IPS-NIHi7 (cell line): Measurements from ENCODE around the gene IMMP2L.
"Not testable (repeated sequence)": the region's sequence is repeated elsewhere in the genome, so short reads cannot be mapped to it uniquely, and the experiment has no call there.

Experiments
- DNase-seq: peaks from one replicate; pipeline ENCODE4 v3.0.0; 2012; ENCODE audit warnings: mixed read lengths; ENCODE audit errors: extremely low spot score

Gene IMMP2L

DNA sequence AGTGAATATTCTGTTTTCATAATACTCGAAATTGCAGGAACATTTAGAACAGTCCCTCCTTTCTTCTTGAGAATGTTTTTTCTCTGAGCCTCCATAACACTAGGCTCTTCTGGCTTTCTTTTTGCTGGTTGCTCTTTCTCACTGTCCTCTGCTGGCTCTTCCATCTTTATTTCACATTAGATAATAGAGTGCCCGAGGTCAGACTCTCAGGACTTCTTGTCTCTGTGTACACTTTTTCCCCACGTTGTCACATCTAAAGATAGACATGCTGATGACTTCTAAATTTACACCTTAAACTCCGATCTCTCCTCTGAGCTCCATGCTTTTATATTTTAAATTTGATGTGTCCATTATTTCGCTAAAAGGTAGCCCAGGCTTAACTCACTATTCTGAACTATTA lies 486.8 kb downstream of the IMMP2L start:
- no peak for DNase-seq

DNA sequence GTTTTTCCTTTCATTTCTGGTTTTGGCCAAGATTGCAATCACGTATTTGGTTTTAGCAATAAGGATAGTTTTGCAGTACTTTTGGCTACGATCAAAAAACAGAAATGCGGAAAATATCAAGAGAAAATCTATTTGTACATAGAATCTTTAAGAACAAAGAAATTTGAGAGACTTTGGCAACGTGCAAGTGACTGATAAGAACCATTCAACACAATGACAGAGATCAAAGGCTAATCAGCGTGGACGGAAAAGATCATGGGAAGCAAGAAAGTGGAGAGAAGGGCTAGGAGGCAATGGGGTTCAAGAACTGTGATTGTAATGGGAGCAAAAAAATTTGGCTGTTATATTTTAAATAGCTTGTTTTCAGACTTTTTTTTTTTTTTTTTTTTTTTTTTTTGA lies 487.5 kb downstream of the IMMP2L start:
- DNase-seq, result no peak

DNA sequence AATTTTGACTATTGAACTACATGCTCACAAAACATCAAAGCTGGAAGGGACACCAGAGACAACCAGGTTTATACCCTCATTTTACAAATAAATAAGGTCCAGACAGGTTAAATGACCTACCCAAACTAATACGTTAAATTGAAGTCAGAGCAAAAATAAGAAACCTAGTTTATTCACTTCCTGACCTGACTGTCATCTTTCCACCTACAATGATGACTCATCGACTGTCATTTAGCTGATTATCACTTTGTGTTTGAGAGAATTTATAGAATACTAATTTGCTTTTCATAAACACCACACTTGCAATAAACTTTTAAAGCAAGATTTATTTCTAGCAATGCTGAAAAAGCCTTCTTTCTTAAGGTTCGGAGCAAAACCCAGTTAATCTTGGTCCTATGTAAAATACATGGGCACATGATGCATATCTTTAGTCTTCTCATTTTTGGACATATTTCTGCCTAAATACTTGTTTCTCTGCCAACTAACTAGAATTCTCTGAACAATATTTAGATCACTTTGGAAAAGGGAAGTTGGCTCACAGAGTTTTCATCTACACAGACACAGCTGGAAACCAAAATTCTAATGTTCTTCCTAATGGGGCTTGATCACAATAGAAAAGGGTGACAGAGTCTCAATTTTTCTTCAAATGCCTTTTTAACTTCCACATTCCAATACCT lies 488.1 kb downstream of the IMMP2L start:
- DNase-seq, result no peak

DNA sequence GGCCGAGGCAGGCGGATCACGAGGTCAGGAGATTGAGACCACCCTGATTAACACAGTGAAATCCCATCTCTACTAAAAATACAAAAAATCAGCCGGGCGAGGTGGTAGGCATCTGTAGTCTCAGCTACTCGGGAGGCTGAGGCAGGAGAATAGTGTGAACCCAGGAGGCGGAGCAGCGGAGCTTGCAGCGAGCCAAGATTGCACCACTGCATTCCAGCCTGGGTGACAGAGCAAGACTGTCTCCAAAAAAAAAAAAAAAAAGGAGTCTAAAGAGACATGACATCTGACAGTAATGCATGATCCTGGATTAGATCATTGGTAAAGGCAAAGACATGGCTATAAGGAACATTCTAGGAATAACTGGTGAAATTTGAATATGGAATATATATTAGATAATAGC lies 489.6 kb downstream of the IMMP2L start:
- not testable (repeated sequence) for DNase-seq

DNA sequence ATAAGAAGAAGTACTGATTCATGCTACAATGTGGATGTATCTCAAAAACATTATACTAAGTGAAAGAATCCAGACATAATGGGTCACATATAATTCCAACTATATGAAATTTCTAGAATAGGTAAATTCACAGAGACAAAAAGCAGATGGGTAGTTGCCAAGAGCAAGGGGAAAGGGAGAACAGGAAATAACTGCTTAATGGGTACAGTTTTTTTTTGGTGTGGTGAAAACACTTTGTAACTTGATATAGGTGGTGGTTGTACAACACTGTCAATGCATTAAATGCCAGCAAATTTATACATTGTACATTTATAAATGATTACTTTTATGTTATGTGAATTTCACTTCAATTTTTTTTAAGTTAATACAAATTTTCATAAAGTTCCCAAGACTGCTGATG lies 490.7 kb downstream of the IMMP2L start:
- DNase-seq, result no peak

DNA sequence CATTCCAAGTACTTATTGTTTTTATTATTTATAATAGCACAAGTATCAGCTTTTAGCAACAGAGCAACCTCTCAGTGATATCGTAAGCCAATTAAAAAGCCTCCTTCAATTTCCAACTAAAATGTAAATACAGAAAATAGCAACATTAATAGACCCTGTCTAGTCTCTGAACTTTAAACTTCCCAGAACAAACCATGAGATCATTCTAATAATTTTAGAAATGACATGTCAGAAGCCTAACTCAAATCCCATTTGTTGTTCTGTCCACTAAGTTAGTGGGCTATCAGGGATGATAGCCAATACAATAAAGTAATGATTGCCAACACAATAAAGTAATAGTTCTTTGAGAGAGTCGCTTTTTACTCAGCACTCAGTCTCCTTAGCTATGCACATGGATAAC lies 493.7 kb downstream of the IMMP2L start:
- DNase-seq, result no peak

DNA sequence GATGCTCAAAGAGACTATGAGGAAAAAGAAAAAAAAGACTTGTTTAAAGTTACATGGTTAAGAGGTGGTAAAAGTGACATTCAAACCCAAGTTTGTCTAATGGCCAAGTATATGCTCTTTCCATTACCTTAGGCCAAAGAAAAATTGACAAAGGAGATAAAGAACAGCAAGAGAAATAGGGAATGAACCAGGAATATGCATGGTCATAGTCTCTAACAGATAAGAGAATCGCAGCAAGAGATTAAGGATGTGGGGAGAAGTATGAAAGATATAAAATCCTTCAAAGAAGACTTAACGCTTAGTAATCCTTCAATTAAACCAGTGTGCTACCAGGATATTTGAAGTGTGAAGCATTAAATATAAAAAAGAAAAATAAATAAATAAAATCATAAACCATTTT lies 494.6 kb downstream of the IMMP2L start:
- no peak for DNase-seq

DNA sequence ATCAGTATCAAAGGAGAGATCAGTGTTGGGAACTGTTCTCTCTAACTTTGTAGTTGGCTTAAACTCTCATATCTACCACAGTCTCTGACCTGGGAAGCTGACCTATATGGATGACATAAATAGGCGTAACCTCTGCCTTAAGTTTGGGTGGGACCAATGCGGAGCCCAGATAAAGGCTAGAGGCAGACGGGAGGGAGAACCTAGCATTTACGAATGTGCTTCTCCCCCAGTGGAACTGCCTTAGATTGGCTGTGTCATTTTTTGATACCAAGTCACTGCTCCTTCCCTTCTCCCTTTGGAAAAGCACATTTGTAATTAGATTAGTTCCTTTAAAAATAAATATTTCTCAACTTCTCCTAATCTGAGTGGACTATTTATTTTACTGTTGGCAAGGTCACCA lies 495.0 kb downstream of the IMMP2L start:
- no peak for DNase-seq

DNA sequence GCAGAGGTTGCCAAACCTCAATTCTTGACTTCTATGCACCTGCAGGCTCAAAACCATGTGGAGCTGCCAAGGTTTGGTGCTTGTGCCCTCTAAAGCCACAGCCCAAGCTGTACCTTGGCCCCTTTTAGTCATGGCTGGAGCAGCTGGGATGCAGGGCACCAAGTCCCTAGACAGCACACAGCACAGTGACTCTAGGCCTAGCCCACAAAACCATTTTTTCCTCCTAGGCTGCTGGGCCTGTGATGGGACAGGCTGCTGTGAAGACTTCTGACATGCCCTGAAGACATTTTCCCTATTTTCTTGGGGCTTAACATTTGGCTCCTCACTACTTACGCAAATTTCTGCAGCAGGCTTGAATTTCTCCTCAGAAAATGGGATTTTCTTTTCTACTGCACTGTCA lies 499.1 kb downstream of the IMMP2L start:
- DNase-seq, result no peak

DNA sequence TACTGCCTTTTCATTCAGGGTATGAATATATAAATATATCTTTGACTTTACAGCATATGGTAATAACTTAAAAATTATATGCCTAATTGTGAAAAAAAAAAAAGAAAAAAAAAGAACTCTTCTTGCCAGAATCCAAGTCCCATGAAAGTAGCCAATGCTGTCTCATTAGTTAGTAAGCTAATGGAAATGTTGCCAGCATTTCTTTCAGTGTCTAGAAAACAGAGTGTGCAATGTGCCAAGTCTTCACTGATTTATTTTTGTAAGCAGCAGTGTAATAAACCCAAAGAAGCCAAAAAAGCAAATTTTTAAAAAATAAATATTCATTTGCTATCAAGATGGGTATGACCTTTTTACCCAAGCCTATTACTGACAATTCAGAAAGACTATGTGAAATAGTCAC lies 502.5 kb downstream of the IMMP2L start:
- no peak for DNase-seq

DNA sequence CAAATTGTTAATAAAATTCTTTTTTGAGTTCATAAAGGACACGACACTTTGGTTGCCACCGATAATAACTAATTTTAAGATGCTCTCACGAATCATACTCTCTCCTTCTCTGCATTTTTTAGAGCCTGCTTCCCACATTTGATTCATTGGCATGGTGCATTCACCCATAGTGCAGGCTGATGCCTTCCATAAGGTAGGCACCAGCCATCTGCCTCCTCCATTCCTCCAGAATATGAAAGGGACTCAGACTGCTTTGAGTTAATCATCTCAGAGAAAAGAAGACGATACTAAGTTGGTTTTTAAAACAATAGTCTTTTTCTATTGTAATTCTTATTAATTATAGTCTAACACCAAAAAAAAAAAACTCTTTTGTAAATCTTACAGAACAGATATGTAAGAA lies 505.2 kb downstream of the IMMP2L start:
- no peak for DNase-seq

DNA sequence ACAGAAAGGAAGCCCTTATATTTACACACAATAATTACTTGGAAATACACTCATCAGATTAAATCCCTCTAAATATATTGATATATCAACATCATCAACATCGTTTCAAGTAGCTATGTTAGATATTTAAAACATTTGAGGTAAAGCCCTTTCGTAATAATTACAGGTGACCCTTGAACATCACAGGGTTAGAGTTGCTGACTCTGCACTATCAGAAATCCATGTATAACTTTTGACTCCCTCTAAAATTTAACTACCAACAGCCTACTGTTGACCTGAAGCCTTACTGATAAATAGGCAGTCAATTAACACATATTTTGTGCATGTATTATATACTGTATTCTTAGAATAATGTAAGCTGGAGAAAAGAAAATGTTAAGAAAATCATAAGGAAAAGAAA lies 505.9 kb downstream of the IMMP2L start:
- DNase-seq, result no peak

DNA sequence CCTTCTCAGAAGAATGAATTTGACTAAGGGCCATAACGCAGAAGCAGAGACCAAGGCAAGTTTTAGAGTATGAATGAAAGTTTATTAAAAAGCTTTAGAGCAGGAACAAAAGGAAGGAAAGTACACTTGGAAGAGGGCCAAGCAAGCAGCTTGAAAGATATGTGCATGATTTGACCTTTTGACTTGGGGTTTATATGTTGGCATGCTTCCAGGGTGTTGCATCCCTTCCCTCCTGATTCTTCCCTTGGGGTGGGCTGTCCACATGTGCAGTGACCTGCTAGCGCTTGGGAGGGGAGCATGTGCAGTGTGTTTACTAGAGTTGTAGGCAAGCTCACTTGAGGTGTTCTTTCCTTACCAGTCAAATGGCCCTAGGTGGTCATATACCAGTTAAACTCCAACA lies 509.3 kb downstream of the IMMP2L start:
- no peak for DNase-seq

DNA sequence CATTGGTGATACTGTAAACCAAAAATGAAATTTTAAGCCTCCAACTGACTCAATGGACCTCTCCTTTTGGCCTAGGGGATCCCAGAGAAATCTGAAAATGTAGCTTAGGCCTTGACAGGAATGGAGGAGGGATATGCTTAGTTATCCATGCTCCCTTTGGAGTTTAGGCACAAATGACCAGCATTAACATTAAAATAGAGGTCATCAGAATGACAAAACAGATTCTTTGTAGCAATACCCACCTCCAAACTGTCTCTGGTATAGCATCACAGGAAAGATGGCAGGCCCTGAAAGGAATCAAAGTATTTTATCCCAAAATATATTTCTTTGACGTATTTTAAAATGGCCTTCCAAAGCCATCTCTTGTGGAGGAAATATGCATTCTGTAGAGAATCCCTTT lies 510.5 kb downstream of the IMMP2L start:
- DNase-seq, result peak; percentile 20

DNA sequence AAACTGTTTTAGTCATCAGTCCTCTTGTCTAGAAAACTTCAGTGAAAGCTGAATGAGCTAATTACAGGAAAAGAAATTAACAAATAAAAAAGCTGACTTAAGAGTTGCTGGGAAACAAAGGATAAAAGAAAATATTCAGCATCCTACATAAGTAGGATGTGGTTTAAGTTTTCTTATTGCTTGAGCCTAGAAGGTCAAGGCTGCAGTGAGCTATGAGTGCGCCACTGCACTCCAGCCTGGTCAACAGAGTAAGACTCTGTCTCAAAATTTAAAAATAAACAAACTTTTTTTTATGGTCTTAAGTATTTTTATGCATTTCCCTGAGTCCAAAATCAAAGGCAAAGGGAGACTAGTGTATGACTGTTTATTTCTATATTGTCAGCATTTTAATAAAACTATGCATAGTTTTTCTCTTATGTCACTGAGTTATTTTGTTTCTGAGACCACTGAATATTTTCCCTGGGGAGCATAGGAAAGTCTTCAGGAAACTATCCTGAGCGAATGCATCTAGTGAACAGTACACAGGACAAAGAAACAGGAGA lies 511.3 kb downstream of the IMMP2L start:
- DNase-seq, result no peak

DNA sequence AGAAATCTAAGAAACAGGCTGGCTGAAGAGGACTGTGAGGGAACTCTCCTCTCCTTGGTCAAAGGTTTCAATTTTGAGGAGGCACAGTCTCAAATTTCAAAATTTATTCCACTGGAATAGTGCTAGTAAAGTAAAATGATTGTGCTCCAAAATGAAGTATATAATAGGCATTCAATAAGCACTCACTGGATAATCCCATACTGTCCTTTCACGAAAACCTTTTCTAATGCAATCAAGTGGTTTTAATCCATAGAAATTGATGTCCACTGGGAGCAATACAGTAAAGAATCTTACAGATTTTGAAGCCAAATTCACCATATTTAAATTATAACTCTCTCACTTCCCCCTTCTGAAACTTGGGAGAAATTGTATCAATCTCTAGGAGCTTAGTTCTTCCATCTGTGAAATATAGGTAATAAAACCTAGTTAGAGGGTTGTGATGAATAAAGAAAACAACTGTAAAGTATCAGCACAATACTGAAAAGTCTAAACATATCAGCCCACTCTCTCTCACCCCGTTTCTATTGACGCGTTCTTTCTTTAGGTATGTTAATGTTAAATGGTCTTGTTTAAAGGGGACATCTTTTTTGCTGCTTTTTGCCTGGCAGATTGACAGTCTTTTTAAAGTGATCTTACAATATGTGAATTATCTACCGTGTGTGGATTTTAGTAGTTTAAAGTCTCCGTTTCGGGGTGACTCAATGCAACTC lies 512.2 kb downstream of the IMMP2L start:
- DNase-seq, result no peak

DNA sequence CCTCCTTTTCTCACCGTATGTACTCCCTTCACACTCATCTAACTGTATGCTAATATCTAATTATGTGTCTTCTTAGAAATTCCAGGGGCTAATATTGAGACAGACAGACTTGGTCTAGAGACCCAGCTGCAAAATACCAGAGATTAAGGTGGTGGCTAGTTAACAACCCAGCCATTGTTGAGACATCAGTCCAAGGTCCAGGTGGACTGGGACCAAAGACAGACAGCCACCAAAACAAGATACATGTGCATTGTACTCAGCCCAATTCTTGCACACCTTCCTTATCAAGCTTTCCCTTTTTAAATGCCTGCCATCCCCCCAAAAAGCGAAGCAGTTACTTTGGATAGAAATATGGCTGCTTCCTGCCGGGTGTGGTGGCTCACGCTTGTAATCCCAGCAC lies 514.7 kb downstream of the IMMP2L start:
- DNase-seq, result no peak

DNA sequence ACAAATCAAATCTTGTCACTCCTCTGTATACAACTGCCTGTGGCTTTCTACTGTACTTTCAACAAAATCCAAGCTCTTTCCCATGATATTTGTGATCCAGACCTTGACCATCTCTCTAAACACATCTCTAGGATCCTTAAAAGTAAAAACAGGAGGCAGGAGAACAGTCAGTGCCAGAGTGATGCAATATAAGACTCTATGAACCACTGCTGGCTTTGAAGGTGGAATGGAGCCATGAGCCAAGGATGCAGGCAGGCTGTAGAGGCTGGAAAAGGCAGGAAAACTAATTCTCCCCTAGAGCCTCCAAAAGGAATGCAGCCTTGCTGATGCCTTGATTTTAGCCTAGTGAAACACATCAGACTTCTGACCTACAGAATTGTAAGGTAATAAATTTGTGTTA lies 516.8 kb downstream of the IMMP2L start:
- DNase-seq, result no peak

DNA sequence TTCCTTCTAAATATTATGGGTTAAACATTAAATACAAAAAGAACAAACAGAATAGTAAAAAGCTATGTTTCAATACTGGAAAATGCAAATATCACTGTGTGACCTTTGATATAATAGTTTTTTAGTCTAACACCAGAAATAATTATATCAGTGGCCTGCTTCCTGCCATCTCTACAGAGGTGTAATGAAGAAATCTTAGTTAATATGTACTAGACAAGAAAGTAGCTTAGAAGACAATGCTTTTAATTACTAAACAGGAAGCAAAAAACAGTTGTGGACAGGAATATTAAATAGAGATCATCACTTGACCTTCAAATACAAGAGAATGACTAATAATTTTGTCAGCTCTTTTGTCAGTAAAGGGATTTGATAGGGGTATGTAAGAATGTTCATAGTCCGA lies 518.7 kb downstream of the IMMP2L start:
- DNase-seq, result no peak

DNA sequence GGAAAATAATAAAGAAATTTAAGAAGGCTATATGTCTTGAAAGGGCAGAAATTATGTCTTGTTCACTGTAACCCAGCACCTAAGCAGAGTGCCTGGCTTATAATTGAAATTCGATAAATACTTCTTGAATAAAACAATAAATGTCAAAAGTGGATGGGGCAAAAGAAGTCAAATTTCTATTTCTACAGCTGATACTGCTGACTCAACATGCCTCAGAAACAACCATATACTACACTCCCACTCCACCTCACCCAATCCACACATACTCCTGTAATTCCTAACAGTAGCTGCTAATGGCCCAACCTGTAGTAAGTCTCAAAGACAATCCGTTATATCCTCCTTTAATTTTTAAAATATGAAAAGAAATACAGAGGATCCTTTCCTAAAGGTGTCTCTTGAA lies 519.5 kb downstream of the IMMP2L start:
- DNase-seq, result no peak

DNA sequence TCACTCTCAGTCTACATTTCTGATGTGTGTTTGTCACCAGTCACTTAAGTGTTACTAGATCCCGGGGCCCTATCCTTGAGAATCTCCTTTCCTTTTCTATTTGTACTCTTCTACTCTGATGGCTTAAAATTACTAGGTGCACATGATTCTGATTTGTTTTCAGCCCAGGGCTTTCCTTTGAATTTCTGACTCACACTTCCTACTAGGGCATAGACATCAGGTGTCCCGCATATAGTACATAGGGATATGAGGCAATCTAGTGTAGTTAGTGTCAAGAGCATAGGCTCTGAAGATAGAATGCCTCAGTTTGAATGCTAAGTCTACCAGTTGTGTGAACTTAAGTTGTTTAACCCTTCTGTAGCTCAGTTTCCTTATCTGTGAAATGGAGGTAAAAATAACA lies 520.7 kb downstream of the IMMP2L start:
- no peak for DNase-seq

DNA sequence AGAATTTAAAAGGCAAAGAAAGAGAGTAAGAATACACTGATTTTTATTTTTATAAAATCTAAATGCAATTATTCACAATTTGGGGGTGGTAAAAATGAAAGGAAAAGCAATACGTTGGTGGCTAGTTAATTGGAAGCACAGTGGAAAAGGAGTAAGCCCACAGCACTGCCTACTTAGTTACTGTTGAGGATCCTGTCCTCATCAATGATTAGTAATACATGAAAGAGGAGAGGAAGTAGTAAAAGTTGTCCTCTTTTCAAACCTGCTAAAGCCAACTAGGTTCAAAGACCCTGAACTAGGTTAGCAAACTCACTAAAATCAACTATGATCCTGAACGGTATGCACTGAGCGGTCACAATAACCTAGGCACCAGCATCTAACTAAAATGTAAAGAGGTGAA lies 524.1 kb downstream of the IMMP2L start:
- DNase-seq, result no peak

DNA sequence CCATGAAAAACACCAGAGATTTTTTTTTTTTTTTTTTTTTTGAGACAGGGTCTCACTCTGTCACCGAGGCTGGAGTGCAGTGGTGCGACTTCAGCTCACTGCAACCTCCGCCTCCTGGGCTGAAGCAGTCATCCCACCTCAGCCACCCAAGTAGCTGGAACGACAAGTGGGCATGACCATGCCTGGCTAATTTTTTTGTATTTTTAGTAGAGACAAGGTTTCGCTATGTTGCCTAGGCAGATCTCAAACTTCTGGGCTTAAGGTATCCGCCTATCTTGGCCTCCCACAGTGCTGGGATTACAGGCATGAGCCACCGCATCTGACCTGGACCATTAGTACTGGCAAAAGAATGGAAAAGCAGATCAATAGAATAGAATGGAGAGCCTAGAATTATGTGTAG lies 530.4 kb downstream of the IMMP2L start:
- DNase-seq, result no peak

DNA sequence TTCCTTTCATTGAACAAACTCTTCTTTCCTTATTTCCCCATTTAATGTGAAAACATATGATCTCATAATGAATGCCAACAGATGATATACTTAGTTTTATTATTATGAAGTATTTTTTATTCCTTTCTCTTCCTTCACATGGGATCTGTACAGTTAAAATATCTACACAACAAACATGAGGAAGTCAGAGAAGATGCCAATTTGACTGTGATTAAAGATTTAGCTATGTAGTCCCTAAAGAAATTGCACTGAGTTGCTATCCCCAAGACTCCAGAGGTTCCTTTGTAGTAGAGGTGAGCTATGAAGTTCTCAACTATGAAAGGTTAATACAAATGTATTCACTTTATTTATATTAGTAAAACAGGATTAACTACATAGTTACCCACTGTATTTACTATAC lies 532.0 kb downstream of the IMMP2L start:
- DNase-seq, result no peak
